Thyroid gland (tissue), 4 donors: ENCODE data around the gene SORCS2.

Source experiments
- POLR2A ChIP-seq, 2 donors: fragments of 450-650 bp; IDR thresholded peaks; one replicate each; pipeline ENCODE4 v1.6.1; 2017; ENCODE audit warnings: antibody characterized with exemption in 2 of 2, mild to moderate bottlenecking in 2 of 2, moderate library complexity in 1 of 2
- TF ChIP-seq, protein P1 (sequence below), 6 experiments: fragments of 200-600 bp in 3 of 6; fragments of 450-650 bp in 3 of 6; sonication (generic) in 3 of 6; IDR thresholded peaks; one replicate each; pipeline ENCODE4 v1.5.1; 2016 to 2019; ENCODE audit warnings: antibody characterized with exemption in 6 of 6, mild to moderate bottlenecking in 2 of 6, inconsistent platforms in 1 of 6, moderate library complexity in 1 of 6

DNA sequence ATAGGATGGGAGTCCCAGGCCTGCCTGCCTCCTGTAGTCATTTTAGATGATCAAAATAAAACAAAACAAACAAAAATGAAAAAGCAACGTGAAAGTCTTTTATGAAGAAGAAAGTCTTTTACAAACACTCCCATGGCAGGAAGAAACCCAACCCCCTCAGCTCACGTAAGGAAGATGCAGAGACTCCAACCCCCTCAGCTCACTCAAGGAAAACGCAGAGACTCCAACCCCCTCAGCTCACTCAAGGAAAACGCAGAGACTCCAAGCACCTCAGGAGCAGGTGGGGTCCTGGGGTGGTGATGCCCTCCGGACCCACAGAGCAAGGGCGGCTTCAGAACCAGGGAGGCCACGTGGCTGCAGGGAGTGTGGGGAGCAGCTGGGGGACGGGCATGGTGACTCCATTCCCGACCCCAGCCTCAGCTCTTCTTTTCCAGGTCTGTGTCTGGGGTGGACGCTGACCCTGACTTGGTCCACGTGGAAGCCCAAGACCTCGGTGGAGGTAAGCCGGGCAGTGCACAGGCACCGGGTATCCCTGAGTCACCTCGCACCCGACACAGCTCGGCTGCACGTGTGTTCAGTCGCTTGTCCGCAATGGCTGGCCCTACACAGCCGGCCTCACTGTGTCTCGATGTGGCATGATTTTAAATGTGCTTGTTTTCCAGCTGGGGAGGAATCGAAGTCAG, 468.9 kb downstream of the SORCS2 start:
- TF ChIP-seq, protein P1, sequence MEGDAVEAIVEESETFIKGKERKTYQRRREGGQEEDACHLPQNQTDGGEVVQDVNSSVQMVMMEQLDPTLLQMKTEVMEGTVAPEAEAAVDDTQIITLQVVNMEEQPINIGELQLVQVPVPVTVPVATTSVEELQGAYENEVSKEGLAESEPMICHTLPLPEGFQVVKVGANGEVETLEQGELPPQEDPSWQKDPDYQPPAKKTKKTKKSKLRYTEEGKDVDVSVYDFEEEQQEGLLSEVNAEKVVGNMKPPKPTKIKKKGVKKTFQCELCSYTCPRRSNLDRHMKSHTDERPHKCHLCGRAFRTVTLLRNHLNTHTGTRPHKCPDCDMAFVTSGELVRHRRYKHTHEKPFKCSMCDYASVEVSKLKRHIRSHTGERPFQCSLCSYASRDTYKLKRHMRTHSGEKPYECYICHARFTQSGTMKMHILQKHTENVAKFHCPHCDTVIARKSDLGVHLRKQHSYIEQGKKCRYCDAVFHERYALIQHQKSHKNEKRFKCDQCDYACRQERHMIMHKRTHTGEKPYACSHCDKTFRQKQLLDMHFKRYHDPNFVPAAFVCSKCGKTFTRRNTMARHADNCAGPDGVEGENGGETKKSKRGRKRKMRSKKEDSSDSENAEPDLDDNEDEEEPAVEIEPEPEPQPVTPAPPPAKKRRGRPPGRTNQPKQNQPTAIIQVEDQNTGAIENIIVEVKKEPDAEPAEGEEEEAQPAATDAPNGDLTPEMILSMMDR (IDR thresholded peaks at IDR 0.05) = no peak
- TF ChIP-seq POLR2A (IDR thresholded peaks at IDR 0.05) = no peak
